Central memory CD8-positive, alpha-beta T cell (primary cell): ENCODE results near the gene RRP1.

Experiments
- ATAC-seq: fragments of 150-1000 bp; cut with Tn5 transposase; replicated peaks from 2 replicates; pipeline ENCODE4 v1.10.0; 2022; ENCODE audit warnings: mild to moderate bottlenecking, moderate FRiP score, moderate number of reproducible peaks; ENCODE audit not compliant: poor library complexity, severe bottlenecking; ENCODE audit errors: extremely low read depth
- DNase-seq, 2 donors: peaks; one replicate each; pipeline ENCODE4 v3.0.0; 2021; ENCODE audit warnings: low spot score in 2 of 2
- H3K27ac Mint-ChIP-seq: one replicate; pipeline ENCODE4 v1.8.0; 2022; ENCODE audit warnings: low read depth, mild to moderate bottlenecking, moderate library complexity, mixed read lengths
- H3K27me3 Mint-ChIP-seq: one replicate; pipeline ENCODE4 v1.8.0; 2022; ENCODE audit warnings: mixed read lengths
- H3K36me3 Mint-ChIP-seq: one replicate; pipeline ENCODE4 v1.8.0; 2022; ENCODE audit warnings: mild to moderate bottlenecking, moderate library complexity, mixed read lengths; ENCODE audit not compliant: insufficient read depth
- H3K4me1 Mint-ChIP-seq: one replicate; pipeline ENCODE4 v1.8.0; 2022; ENCODE audit warnings: mixed read lengths
- H3K4me3 Mint-ChIP-seq: one replicate; pipeline ENCODE4 v1.8.0; 2022; ENCODE audit warnings: mild to moderate bottlenecking, moderate library complexity, mixed read lengths
- H3K9me3 Mint-ChIP-seq: one replicate; pipeline ENCODE4 v1.8.0; 2022; ENCODE audit warnings: mixed read lengths

Gene RRP1

GRCh38 chr21:43762303-43763128 lies 26.9 kb upstream of the RRP1 start:
- no peak overlapping the region for H3K4me3 Mint-ChIP-seq
- DNase-seq (no peak), ATAC-seq (no peak)
- no peaks in the 10 kb centered on the region for H3K4me1 Mint-ChIP-seq
- H3K27ac Mint-ChIP-seq = no peak overlapping the region
- H3K27me3 Mint-ChIP-seq = no peaks in the 10 kb centered on the region
- peaks cover 5% of the 10 kb centered on the region for H3K36me3 Mint-ChIP-seq
- no peaks in the 10 kb centered on the region for H3K9me3 Mint-ChIP-seq

GRCh38 chr21:43763901-43764523 lies 25.4 kb upstream of the RRP1 start:
- H3K4me3 Mint-ChIP-seq = no peak overlapping the region
- H3K4me1 Mint-ChIP-seq = no peaks in the 10 kb centered on the region
- peaks cover 3% of the 10 kb centered on the region for H3K36me3 Mint-ChIP-seq
- H3K27ac Mint-ChIP-seq = peak overlapping the region; percentile 57
- ATAC-seq (no peak), DNase-seq (no peak)
- no peaks in the 10 kb centered on the region for H3K27me3 Mint-ChIP-seq
- no peaks in the 10 kb centered on the region for H3K9me3 Mint-ChIP-seq

GRCh38 chr21:43764576-43765495 lies 24.5 kb upstream of the RRP1 start:
- no peaks in the 10 kb centered on the region for H3K27me3 Mint-ChIP-seq
- H3K9me3 Mint-ChIP-seq = no peaks in the 10 kb centered on the region
- peaks cover 3% of the 10 kb centered on the region for H3K36me3 Mint-ChIP-seq
- no peak overlapping the region for H3K27ac Mint-ChIP-seq
- H3K4me1 Mint-ChIP-seq = no peaks in the 10 kb centered on the region
- ATAC-seq (no peak), DNase-seq (no peak)
- H3K4me3 Mint-ChIP-seq = no peak overlapping the region

GRCh38 chr21:43766734-43767497 lies 22.5 kb upstream of the RRP1 start:
- Mint-ChIP-seq H3K36me3 (peaks cover 6% of the 10 kb centered on the region), H3K27me3 (no peaks in the 10 kb centered on the region), H3K27ac (peak overlapping the region; percentile 46), H3K4me3 (no peak overlapping the region), H3K4me1 (no peaks in the 10 kb centered on the region), H3K9me3 (no peaks in the 10 kb centered on the region)
- ATAC-seq = no peak
- DNase-seq = no peak

- no peak for ATAC-seq
- DNase-seq = no peak
- no peaks in the 10 kb centered on the region for H3K4me1 Mint-ChIP-seq
- H3K27me3 Mint-ChIP-seq = no peaks in the 10 kb centered on the region
- no peak overlapping the region for H3K27ac Mint-ChIP-seq
- H3K36me3 Mint-ChIP-seq = peaks cover 6% of the 10 kb centered on the region
- no peak overlapping the region for H3K4me3 Mint-ChIP-seq
- H3K9me3 Mint-ChIP-seq = no peaks in the 10 kb centered on the region
Measured at GRCh38 chr21:43767498-43767983, 21.8 kb upstream of the RRP1 start.

- Mint-ChIP-seq H3K27me3 (no peaks in the 10 kb centered on the region), H3K27ac (no peak overlapping the region), H3K9me3 (no peaks in the 10 kb centered on the region), H3K4me3 (no peak overlapping the region), H3K36me3 (peaks cover 8% of the 10 kb centered on the region), H3K4me1 (no peaks in the 10 kb centered on the region)
- no peak for DNase-seq
- ATAC-seq = no peak
Measured at GRCh38 chr21:43767984-43768867, 21.2 kb upstream of the RRP1 start.

- Mint-ChIP-seq H3K27ac (no peak overlapping the region), H3K4me3 (no peak overlapping the region), H3K27me3 (no peaks in the 10 kb centered on the region), H3K4me1 (peaks cover under 1% of the 10 kb centered on the region), H3K36me3 (peaks cover 8% of the 10 kb centered on the region), H3K9me3 (no peaks in the 10 kb centered on the region)
- DNase-seq = no peak
- no peak for ATAC-seq
Measured at GRCh38 chr21:43768868-43769167, 20.6 kb upstream of the RRP1 start.

- Mint-ChIP-seq H3K4me1 (peaks cover 7% of the 10 kb centered on the region), H3K4me3 (no peak overlapping the region), H3K27ac (no peak overlapping the region), H3K36me3 (peaks cover 7% of the 10 kb centered on the region), H3K9me3 (no peaks in the 10 kb centered on the region), H3K27me3 (no peaks in the 10 kb centered on the region)
- DNase-seq (no peak), ATAC-seq (no peak)
Measured at GRCh38 chr21:43769325-43769958, 19.9 kb upstream of the RRP1 start.

- no peak for DNase-seq
- Mint-ChIP-seq H3K36me3 (peaks cover 7% of the 10 kb centered on the region), H3K4me1 (peaks cover 12% of the 10 kb centered on the region), H3K4me3 (no peak overlapping the region), H3K9me3 (no peaks in the 10 kb centered on the region), H3K27me3 (no peaks in the 10 kb centered on the region), H3K27ac (no peak overlapping the region)
- ATAC-seq = no peak
Measured at GRCh38 chr21:43770066-43770655, 19.2 kb upstream of the RRP1 start.

GRCh38 chr21:43771199-43771675 lies 18.1 kb upstream of the RRP1 start:
- ATAC-seq (no peak), DNase-seq (no peak)
- no peaks in the 10 kb centered on the region for H3K27me3 Mint-ChIP-seq
- H3K4me1 Mint-ChIP-seq = peaks cover 20% of the 10 kb centered on the region
- H3K9me3 Mint-ChIP-seq = no peaks in the 10 kb centered on the region
- H3K27ac Mint-ChIP-seq = no peak overlapping the region
- H3K4me3 Mint-ChIP-seq = no peak overlapping the region
- peaks cover 12% of the 10 kb centered on the region for H3K36me3 Mint-ChIP-seq
